A549 (cell line): ENCODE results near the gene TEX44. TPM values are rescaled to one million over a fixed set of nuclear protein-coding genes. Genes with fewer than 3 reads are reported as not detected.

ENCODE experiments used
- ATAC-seq, 2 experiments: fragments of 200-7000 bp in 1 of 2; fragments of >200 bp in 1 of 2; cut with Nextera tagmentation in 1 of 2; cut with Tn5 transposase in 1 of 2; 3 replicates each; pipeline versions ENCODE4 v1.8.0 to v1.9.1; 2018 to 2020; ENCODE audit warnings: mild to moderate bottlenecking in 1 of 2, moderate library complexity in 1 of 2
- CTCF ChIA-PET: fragments of 300-600 bp; sonication (Branson Sonifier 250); formaldehyde crosslinking; extraction: SDS; loops from one replicate; lab custom pipeline; 2021; ENCODE audit warnings: antibody characterized with exemption, inconsistent platforms; lab: Yijun Ruan, JAX
- POLR2A ChIA-PET: fragments of 350-600 bp; formaldehyde crosslinking; extraction: SDS; loops from one replicate; lab custom pipeline; 2021; ENCODE audit warnings: antibody characterized with exemption, inconsistent platforms; lab: Yijun Ruan, JAX
- DNase-seq, 2 experiments: peaks; one replicate each; pipeline versions ENCODE4 v3.0.0 to v3.0.0-alpha.2; 2011 to 2016; ENCODE audit warnings: low read depth in 1 of 2, low spot score in 1 of 2
- FAIRE-seq: peaks from 2 replicates; lab custom pipeline; 2011; peaks lifted over from hg19 to GRCh38; lab: Jason Lieb, UNC
- H3K27ac ChIP-seq, 2 experiments: fragments of >200 bp; sonication (Bioruptor Twin); formaldehyde crosslinking; 3 replicates each; pipeline ENCODE4 v1.5.1; 2016 to 2017
- H3K4me1 ChIP-seq: fragments of >200 bp; sonication (Bioruptor Twin); formaldehyde crosslinking; 3 replicates; pipeline ENCODE4 v1.6.1; 2016
- H3K4me2 ChIP-seq: fragments of >200 bp; sonication (Bioruptor Twin); formaldehyde crosslinking; 3 replicates; pipeline ENCODE4 v1.6.1; 2016
- H3K4me3 ChIP-seq: fragments of >200 bp; sonication (Bioruptor Twin); formaldehyde crosslinking; 3 replicates; pipeline ENCODE4 v1.5.1; 2016
- H3K9me3 ChIP-seq: fragments of >200 bp; sonication (Bioruptor Twin); formaldehyde crosslinking; 3 replicates; pipeline ENCODE4 v1.6.1; 2016
- ATOH8 ChIP-seq: fragments of 250-450 bp; sonication (Bioruptor Pico); IDR thresholded peaks from 2 replicates; pipeline ENCODE4 v1.5.0; 2020; ENCODE audit warnings: low read depth, mild to moderate bottlenecking, moderate library complexity
- CBX2 ChIP-seq: fragments of 200-600 bp; sonication (generic); IDR thresholded peaks from 2 replicates; pipeline ENCODE4 v1.6.1; 2016; ENCODE audit warnings: low read depth, mild to moderate bottlenecking, borderline replicate concordance
- CEBPB ChIP-seq, 2 experiments: fragments of >200 bp in 1 of 2; sonication (Bioruptor Twin) in 1 of 2; formaldehyde crosslinking in 1 of 2; IDR thresholded peaks; 2 replicates each; pipeline ENCODE4 v1.6.1; 2012 to 2016
- CHD2 ChIP-seq: fragments of 150-350 bp; IDR thresholded peaks from 2 replicates; pipeline ENCODE4 v1.6.1; 2014; ENCODE audit warnings: low read length; ENCODE audit not compliant: partially characterized antibody
- CHD4 ChIP-seq: fragments of 200-600 bp; sonication (generic); IDR thresholded peaks from 2 replicates; pipeline ENCODE4 v1.6.1; 2016; ENCODE audit warnings: antibody characterized with exemption, mild to moderate bottlenecking, borderline replicate concordance
- CTCF ChIP-seq: fragments of >200 bp; sonication (Bioruptor Twin); formaldehyde crosslinking; IDR thresholded peaks from 3 replicates; pipeline ENCODE4 v1.5.1; 2016
- E2F6 ChIP-seq: IDR thresholded peaks from 2 replicates; pipeline ENCODE4 v1.6.1; 2012; ENCODE audit warnings: low read depth, borderline replicate concordance
- EHF ChIP-seq: fragments of 250-450 bp; sonication (Bioruptor Pico); IDR thresholded peaks from 2 replicates; pipeline ENCODE4 v1.5.0; 2020; ENCODE audit warnings: mild to moderate bottlenecking
- EP300 ChIP-seq, 2 experiments: fragments of >200 bp; sonication (Bioruptor Twin); formaldehyde crosslinking; IDR thresholded peaks; 2 replicates in 1 of 2; 3 replicates in 1 of 2; pipeline ENCODE4 v1.6.1; 2016 to 2017
- FOSL2 ChIP-seq, 2 experiments: fragments of 450-650 bp in 1 of 2; fragments of >200 bp in 1 of 2; sonication (Bioruptor Twin) in 1 of 2; formaldehyde crosslinking; IDR thresholded peaks; 2 replicates each; pipeline versions ENCODE4 v1.5.0 to v1.6.1; 2016 to 2020; ENCODE audit warnings: mild to moderate bottlenecking in 1 of 2, moderate library complexity in 1 of 2
- FOXS1 ChIP-seq: fragments of 250-450 bp; sonication (Bioruptor Pico); IDR thresholded peaks from 2 replicates; pipeline ENCODE4 v1.5.0; 2020; ENCODE audit warnings: mild to moderate bottlenecking, moderate library complexity
- GATA3 ChIP-seq: IDR thresholded peaks from 2 replicates; pipeline ENCODE4 v1.6.1; 2012; ENCODE audit warnings: borderline replicate concordance
- HDAC2 ChIP-seq: fragments of 200-600 bp; sonication (generic); IDR thresholded peaks from 2 replicates; pipeline ENCODE4 v1.6.1; 2016
- HEYL ChIP-seq: fragments of 250-450 bp; sonication (Bioruptor Pico); IDR thresholded peaks from 2 replicates; pipeline ENCODE4 v1.8.0; 2021; ENCODE audit warnings: mild to moderate bottlenecking, moderate library complexity
- HOXA7 ChIP-seq: fragments of 250-450 bp; sonication (Bioruptor Pico); IDR thresholded peaks from 2 replicates; pipeline ENCODE4 v1.5.0; 2020; ENCODE audit warnings: mild to moderate bottlenecking, moderate library complexity
- MAFK ChIP-seq: fragments of 450-650 bp; IDR thresholded peaks from 2 replicates; pipeline ENCODE4 v1.6.1; 2014; ENCODE audit not compliant: partially characterized antibody
- MAZ ChIP-seq: fragments of 150-350 bp; IDR thresholded peaks from 2 replicates; pipeline ENCODE4 v1.6.1; 2014; ENCODE audit warnings: antibody characterized with exemption, low read depth, low read length, borderline replicate concordance
- NR3C1 ChIP-seq: fragments of >200 bp; sonication (Bioruptor Twin); formaldehyde crosslinking; IDR thresholded peaks from 3 replicates; pipeline ENCODE4 v1.6.1; 2017
- PBX3 ChIP-seq: IDR thresholded peaks from 2 replicates; pipeline ENCODE4 v1.6.1; 2012
- PHF8 ChIP-seq: fragments of 200-600 bp; sonication (generic); IDR thresholded peaks from 2 replicates; pipeline ENCODE4 v1.6.1; 2016; ENCODE audit warnings: low read depth, mild to moderate bottlenecking, antibody characterized with exemption, moderate library complexity, borderline replicate concordance
- RNF2 ChIP-seq: fragments of 200-600 bp; sonication (generic); IDR thresholded peaks from 2 replicates; pipeline ENCODE4 v1.6.1; 2016; ENCODE audit warnings: low read depth, mild to moderate bottlenecking, antibody characterized with exemption, moderate library complexity, borderline replicate concordance
- SMC3 ChIP-seq: fragments of >200 bp; sonication (Bioruptor Twin); formaldehyde crosslinking; IDR thresholded peaks from 3 replicates; pipeline ENCODE4 v1.6.1; 2018; ENCODE audit warnings: inconsistent platforms
- TFCP2L1 ChIP-seq: fragments of 250-450 bp; sonication (Bioruptor Pico); IDR thresholded peaks from 2 replicates; pipeline ENCODE4 v1.5.0; 2021; ENCODE audit warnings: mild to moderate bottlenecking
- TP53 ChIP-seq: fragments of 250-450 bp; sonication (Bioruptor Pico); IDR thresholded peaks from 2 replicates; pipeline ENCODE4 v1.5.0; 2021; ENCODE audit warnings: mild to moderate bottlenecking, moderate library complexity
- USF2 ChIP-seq: fragments of 450-650 bp; IDR thresholded peaks from 2 replicates; pipeline ENCODE4 v1.6.1; 2014; ENCODE audit warnings: antibody characterized with exemption
- ZC3H11A ChIP-seq: fragments of 450-650 bp; IDR thresholded peaks from 2 replicates; pipeline ENCODE4 v1.6.1; 2014; ENCODE audit warnings: antibody characterized with exemption, mild to moderate bottlenecking
- WGBS: methylation state at CpG from one replicate; pipeline ENCODE4 v1.1.6; 2017; ENCODE audit errors: missing lambda C conversion rate; 5-methylcytosine and 5-hydroxymethylcytosine counted together
- polyA plus RNA-seq, 4 experiments: library from polyadenylated mRNA; depleted of rRNA in 3 of 4; stranded (reverse); fragments of >200 nt; fragmentation: RNase III in 1 of 4; extraction: RNeasy Plus Mini Kit Qiagen cat#74134 plus additional on column Dnase treatment in 1 of 4; gene quantifications; 2 replicates in 3 of 4; 3 replicates in 1 of 4; pipeline ENCODE4 v1.2.3, GENCODE V29; 2011 to 2017
- TF ChIP-seq, protein P1 (sequence below): fragments of >200 bp; sonication (Bioruptor Twin); formaldehyde crosslinking; IDR thresholded peaks from 2 replicates; pipeline ENCODE4 v1.6.1; 2016
- TF ChIP-seq, protein P2 (sequence below): IDR thresholded peaks from 2 replicates; pipeline ENCODE4 v1.6.1; 2012

Gene TEX44
- polyA plus RNA-seq, 2 of the 4 experiments (the other 2 are of a cell fraction) = not detected

- POLR2A ChIA-PET = no interaction called here
- no peak overlapping the region for H3K27ac ChIP-seq
- 42% methylated on average over 4 of the region's 4 CpGs for WGBS
- H3K4me2 ChIP-seq = no peak overlapping the region
- CTCF ChIA-PET = interaction anchor here (0.8 to 15.7 kb wide), 3 partner anchors 9 to 23 kb away, joined by 3 to 208 read pairs (median 11); partner anchors contain the start of gene TEX44
- H3K9me3 ChIP-seq = no peaks in the 10 kb centered on the region
- ATAC-seq (no peak), FAIRE-seq (no peak), DNase-seq (no peak)
- H3K4me1 ChIP-seq = no peaks in the 10 kb centered on the region
- H3K4me3 ChIP-seq = no peak overlapping the region
- TF ChIP-seq FOXS1 (CRISPR knock-in tag) (no peak), GATA3 (no peak), EP300 (IDR thresholded peaks at IDR 0.05) (no peak), MAFK (no peak), HOXA7 (CRISPR knock-in tag) (no peak), CEBPB (IDR thresholded peaks at IDR 0.05) (no peak), ATOH8 (no peak), PHF8 (no peak), TP53 (no peak), CHD4 (no peak), PBX3 (no peak), RNF2 (no peak), HEYL (CRISPR knock-in tag) (no peak), CBX2 (no peak), NR3C1 (no peak), CTCF (no peak), CHD2 (no peak), TFCP2L1 (CRISPR knock-in tag) (no peak)
Measured at GRCh38 chr2:231573096-231573495, 19.6 kb upstream of the TEX44 start.

DNA sequence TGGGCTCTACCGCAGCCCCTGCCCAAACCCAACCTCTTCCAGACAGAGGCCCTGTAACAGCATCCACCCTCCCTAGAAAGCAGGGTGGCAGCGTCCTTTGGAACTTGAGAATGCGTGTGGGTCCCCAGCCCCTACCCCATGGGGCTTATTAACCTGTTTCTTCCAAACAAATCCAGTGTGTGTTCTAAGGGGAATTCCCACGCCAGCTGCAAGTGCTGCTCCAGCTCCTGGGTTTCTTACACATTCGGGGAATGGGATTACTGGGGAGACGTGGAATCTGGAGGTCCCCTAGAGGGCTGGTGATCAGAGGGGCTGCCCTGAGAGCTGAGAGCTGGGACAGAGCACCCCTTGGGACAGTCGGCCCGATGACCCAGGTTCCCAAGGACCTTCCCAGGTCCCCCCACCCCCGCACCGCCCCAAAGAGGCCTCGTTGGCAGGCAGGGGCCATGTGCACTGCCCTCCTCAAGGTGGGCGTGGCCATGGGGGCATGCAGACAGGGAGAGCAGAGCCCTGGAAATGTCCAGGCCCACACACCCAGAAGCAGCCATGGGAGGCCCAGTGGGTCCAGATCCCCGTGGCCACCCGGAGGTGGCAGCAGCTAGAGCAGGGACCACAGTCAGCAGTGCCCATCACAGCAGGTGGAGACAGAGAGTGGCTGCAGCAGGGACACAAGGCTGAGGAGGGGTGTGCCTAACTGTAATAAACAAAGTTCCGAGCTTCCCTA lies 18.8 kb upstream of the TEX44 start:
- H3K27ac ChIP-seq = no peak overlapping the region
- H3K4me1 ChIP-seq = no peaks in the 10 kb centered on the region
- DNase-seq = no peak
- no peak for FAIRE-seq
- H3K9me3 ChIP-seq = no peaks in the 10 kb centered on the region
- POLR2A ChIA-PET = no interaction called here
- no peak overlapping the region for H3K4me3 ChIP-seq
- no peak overlapping the region for H3K4me2 ChIP-seq
- CTCF ChIA-PET = interaction anchor here (0.5 to 15.7 kb wide), 6 partner anchors 12 to 161 kb away, joined by 3 to 208 read pairs (median 4); partner anchors contain the start of gene TEX44
- TF ChIP-seq TP53 (no peak), ZC3H11A (no peak), CBX2 (no peak), MAZ (no peak), HDAC2 (no peak), E2F6 (no peak), HEYL (CRISPR knock-in tag) (no peak), USF2 (no peak), PHF8 (no peak), FOSL2 (IDR thresholded peaks at IDR 0.05) (no peak), FOSL2 (CRISPR knock-in tag; IDR thresholded peaks at IDR 0.05) (no peak), SMC3 (no peak), ATOH8 (no peak), EHF (CRISPR knock-in tag) (no peak)
- TF ChIP-seq, protein P1, sequence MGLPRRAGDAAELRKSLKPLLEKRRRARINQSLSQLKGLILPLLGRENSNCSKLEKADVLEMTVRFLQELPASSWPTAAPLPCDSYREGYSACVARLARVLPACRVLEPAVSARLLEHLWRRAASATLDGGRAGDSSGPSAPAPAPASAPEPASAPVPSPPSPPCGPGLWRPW = no peak
- TF ChIP-seq, protein P2, sequence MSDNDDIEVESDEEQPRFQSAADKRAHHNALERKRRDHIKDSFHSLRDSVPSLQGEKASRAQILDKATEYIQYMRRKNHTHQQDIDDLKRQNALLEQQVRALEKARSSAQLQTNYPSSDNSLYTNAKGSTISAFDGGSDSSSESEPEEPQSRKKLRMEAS = no peak
- TF ChIP-seq, all 56 proteins: peak for 0
- WGBS = 84% methylated on average over 12 of the region's 15 CpGs
- ATAC-seq = peak; percentile 56 to 74; a peak in 4 of 6 replicates
